T-helper 2 cell treated with Interferon-gamma antibody and Interleukin-4, amounts not matched to agents 5 μg/mL and 100 μg/mL, for 36 hours (primary cell): Measurements from ENCODE around the gene PDE2A.

Experiments
- DNase-seq: peaks from one replicate; pipeline ENCODE4 v3.0.0; 2021; ENCODE audit warnings: low spot score
- H3K27ac Mint-ChIP-seq: one replicate; pipeline ENCODE4 v1.8.0; 2021; ENCODE audit warnings: mild to moderate bottlenecking, mixed read lengths
- H3K27me3 Mint-ChIP-seq: one replicate; pipeline ENCODE4 v1.8.0; 2021; ENCODE audit warnings: low read depth, mixed read lengths
- H3K36me3 Mint-ChIP-seq: one replicate; pipeline ENCODE4 v1.8.0; 2021; ENCODE audit warnings: low read depth, mixed read lengths
- H3K4me1 Mint-ChIP-seq: one replicate; pipeline ENCODE4 v1.8.0; 2021; ENCODE audit warnings: low read depth, mixed read lengths
- H3K4me3 Mint-ChIP-seq: one replicate; pipeline ENCODE4 v1.8.0; 2022; ENCODE audit warnings: mild to moderate bottlenecking, moderate library complexity, mixed read lengths
- H3K9me3 Mint-ChIP-seq: one replicate; pipeline ENCODE4 v1.8.0; 2021; ENCODE audit warnings: mixed read lengths

The PDE2A gene

GRCh38 chr11:72588421-72589410 lies 85.5 kb downstream of the PDE2A start:
- DNase-seq, result no peak
- Mint-ChIP-seq H3K4me3 (no peak overlapping the region), H3K36me3 (no peaks in the 10 kb centered on the region), H3K4me1 (peaks cover 26% of the 10 kb centered on the region), H3K27ac (no peak overlapping the region), H3K9me3 (no peaks in the 10 kb centered on the region), H3K27me3 (peaks cover 72% of the 10 kb centered on the region)

DNA sequence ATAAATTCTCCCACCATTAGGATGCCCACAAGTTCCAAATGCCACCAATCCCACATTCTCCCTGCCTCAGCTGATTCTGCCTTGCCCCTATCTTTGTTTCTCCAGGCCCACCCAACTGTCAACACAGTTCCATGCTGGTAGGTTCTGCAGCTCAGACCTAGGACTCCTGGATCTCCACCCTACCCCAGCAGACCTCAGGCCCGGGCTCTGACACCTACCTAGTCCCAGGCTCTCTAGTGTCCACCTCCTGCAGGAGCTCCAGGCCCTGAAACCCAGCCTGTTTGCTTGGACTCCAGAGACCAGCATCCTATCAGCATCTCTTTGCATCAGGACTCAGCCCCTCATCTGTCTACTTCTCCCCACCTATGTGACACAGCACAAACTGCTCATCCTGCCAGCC lies 86.5 kb downstream of the PDE2A start:
- H3K4me3 Mint-ChIP-seq, result no peak overlapping the region
- H3K36me3 Mint-ChIP-seq, result no peaks in the 10 kb centered on the region
- no peaks in the 10 kb centered on the region for H3K9me3 Mint-ChIP-seq
- H3K27ac Mint-ChIP-seq, result no peak overlapping the region
- DNase-seq, result no peak
- H3K27me3 Mint-ChIP-seq, result peaks cover 75% of the 10 kb centered on the region
- peaks cover 26% of the 10 kb centered on the region for H3K4me1 Mint-ChIP-seq

GRCh38 chr11:72586321-72587090 lies 87.7 kb downstream of the PDE2A start:
- H3K27me3 Mint-ChIP-seq, result peaks cover 64% of the 10 kb centered on the region
- H3K36me3 Mint-ChIP-seq, result no peaks in the 10 kb centered on the region
- no peak for DNase-seq
- no peak overlapping the region for H3K27ac Mint-ChIP-seq
- H3K9me3 Mint-ChIP-seq, result no peaks in the 10 kb centered on the region
- H3K4me3 Mint-ChIP-seq, result no peak overlapping the region
- peaks cover 16% of the 10 kb centered on the region for H3K4me1 Mint-ChIP-seq

- no peaks in the 10 kb centered on the region for H3K9me3 Mint-ChIP-seq
- H3K4me3 Mint-ChIP-seq, result peak overlapping the region; percentile 52
- peak; percentile 50 for DNase-seq
- no peak overlapping the region for H3K27ac Mint-ChIP-seq
- H3K36me3 Mint-ChIP-seq, result no peaks in the 10 kb centered on the region
- H3K4me1 Mint-ChIP-seq, result peaks cover 16% of the 10 kb centered on the region
- peaks cover 57% of the 10 kb centered on the region for H3K27me3 Mint-ChIP-seq
Observed at GRCh38 chr11:72585762-72586311, 88.4 kb downstream of the PDE2A start.

GRCh38 chr11:72584939-72585597 lies 89.2 kb downstream of the PDE2A start:
- DNase-seq, result no peak
- Mint-ChIP-seq H3K36me3 (no peaks in the 10 kb centered on the region), H3K27me3 (peaks cover 54% of the 10 kb centered on the region)

GRCh38 chr11:72584293-72584938 lies 89.8 kb downstream of the PDE2A start:
- H3K27ac Mint-ChIP-seq, result no peak overlapping the region
- H3K27me3 Mint-ChIP-seq, result peaks cover 48% of the 10 kb centered on the region

More at GRCh38 chr11:72584939-72585597, 89.2 kb downstream of the PDE2A start:
- H3K4me3 Mint-ChIP-seq, result peak overlapping the region; percentile 79
- H3K27ac Mint-ChIP-seq, result no peak overlapping the region
- H3K4me1 Mint-ChIP-seq, result peaks cover 15% of the 10 kb centered on the region
- no peaks in the 10 kb centered on the region for H3K9me3 Mint-ChIP-seq

DNA sequence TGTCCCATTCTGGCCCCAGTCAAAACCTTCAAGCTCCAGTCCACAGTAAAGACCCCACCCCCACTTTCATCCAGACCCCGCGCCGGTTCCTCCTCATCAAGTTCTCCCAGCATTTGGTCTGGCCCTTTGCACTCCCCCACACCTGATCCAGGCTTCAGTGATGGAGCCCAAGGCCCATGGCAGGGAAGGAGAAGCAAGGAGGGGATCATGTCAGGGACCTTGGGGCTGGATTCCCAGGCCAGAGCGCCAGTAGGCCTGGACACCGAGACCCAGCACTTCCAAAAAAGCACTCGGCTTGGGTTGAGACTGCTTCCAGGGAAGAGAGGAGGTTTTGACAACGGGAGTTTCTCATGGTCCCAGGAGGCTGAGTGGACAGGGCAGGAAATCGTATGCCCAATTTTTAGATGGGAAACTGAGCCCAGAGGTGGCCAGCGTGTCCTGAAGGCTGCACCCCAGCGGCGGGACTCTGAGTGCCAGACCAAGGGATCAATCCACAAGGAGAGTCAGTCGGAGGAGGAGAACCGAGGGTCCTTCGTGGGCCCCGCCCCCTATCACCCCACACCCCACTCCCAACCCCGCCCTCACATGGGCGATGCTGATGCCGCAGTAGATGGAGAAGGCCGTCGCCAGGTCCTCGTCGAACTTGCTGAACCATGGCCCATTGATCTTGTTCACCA lies 90.5 kb downstream of the PDE2A start:
- no peak overlapping the region for H3K27ac Mint-ChIP-seq
- H3K4me3 Mint-ChIP-seq, result peak overlapping the region; percentile 37
- H3K27me3 Mint-ChIP-seq, result peaks cover 42% of the 10 kb centered on the region
- H3K9me3 Mint-ChIP-seq, result no peaks in the 10 kb centered on the region
- no peak for DNase-seq
- peaks cover 12% of the 10 kb centered on the region for H3K4me1 Mint-ChIP-seq
- H3K36me3 Mint-ChIP-seq, result no peaks in the 10 kb centered on the region

More at GRCh38 chr11:72584293-72584938, 89.8 kb downstream of the PDE2A start:
- Mint-ChIP-seq H3K36me3 (no peaks in the 10 kb centered on the region), H3K4me3 (peak overlapping the region; percentile 79), H3K9me3 (no peaks in the 10 kb centered on the region), H3K4me1 (peaks cover 12% of the 10 kb centered on the region)
- peak; percentile 30 for DNase-seq

DNA sequence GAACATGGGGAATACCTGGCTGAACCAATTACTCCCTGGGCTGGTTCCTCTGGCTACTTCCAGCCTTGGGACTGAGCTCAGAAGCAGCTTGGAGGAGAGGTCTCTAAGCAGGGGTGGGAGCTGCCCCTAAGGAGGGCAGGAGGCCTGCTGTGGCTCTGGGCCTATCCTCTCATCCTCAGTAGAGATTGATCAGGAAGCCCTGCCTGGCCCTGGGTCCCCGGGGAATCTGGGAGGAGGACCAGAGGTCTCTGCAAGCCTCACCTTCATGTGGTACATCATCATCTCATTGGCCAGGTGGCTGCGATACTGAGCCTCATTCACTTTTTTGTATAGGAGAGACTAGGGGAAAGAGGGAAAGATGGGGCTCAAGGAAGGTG lies 91.1 kb downstream of the PDE2A start:
- H3K27ac Mint-ChIP-seq, result no peak overlapping the region
- H3K9me3 Mint-ChIP-seq, result no peaks in the 10 kb centered on the region
- no peaks in the 10 kb centered on the region for H3K36me3 Mint-ChIP-seq
- H3K4me3 Mint-ChIP-seq, result no peak overlapping the region
- DNase-seq, result no peak
- H3K27me3 Mint-ChIP-seq, result peaks cover 36% of the 10 kb centered on the region
- peaks cover 12% of the 10 kb centered on the region for H3K4me1 Mint-ChIP-seq

GRCh38 chr11:72582206-72583176 lies 91.7 kb downstream of the PDE2A start:
- H3K4me1 Mint-ChIP-seq, result peaks cover 12% of the 10 kb centered on the region
- H3K4me3 Mint-ChIP-seq, result no peak overlapping the region
- DNase-seq, result no peak
- H3K9me3 Mint-ChIP-seq, result no peaks in the 10 kb centered on the region
- no peaks in the 10 kb centered on the region for H3K36me3 Mint-ChIP-seq
- peaks cover 29% of the 10 kb centered on the region for H3K27me3 Mint-ChIP-seq
- no peak overlapping the region for H3K27ac Mint-ChIP-seq

GRCh38 chr11:72581067-72581466 lies 93.2 kb downstream of the PDE2A start:
- Mint-ChIP-seq H3K4me3 (no peak overlapping the region), H3K27ac (no peak overlapping the region), H3K4me1 (peaks cover 12% of the 10 kb centered on the region), H3K27me3 (peaks cover 21% of the 10 kb centered on the region), H3K9me3 (no peaks in the 10 kb centered on the region), H3K36me3 (no peaks in the 10 kb centered on the region)
- no peak for DNase-seq

- Mint-ChIP-seq H3K27ac (no peak overlapping the region), H3K27me3 (peaks cover 18% of the 10 kb centered on the region), H3K4me1 (peaks cover 10% of the 10 kb centered on the region), H3K9me3 (no peaks in the 10 kb centered on the region), H3K36me3 (no peaks in the 10 kb centered on the region), H3K4me3 (no peak overlapping the region)
- no peak for DNase-seq
Observed at GRCh38 chr11:72580642-72580950, 93.6 kb downstream of the PDE2A start.
